GM10266 (cell line): Measurements from ENCODE around the gene CELF4.
A peak's percentile ranks its signal among the peaks of the same experiment; 100 is the strongest.

Experiments used
- DNase-seq: peaks from one replicate; pipeline ENCODE4 v3.0.0; 2012; ENCODE audit errors: extremely low spot score
- CTCF ChIP-seq: IDR thresholded peaks from 2 replicates; pipeline ENCODE4 v1.5.1; 2012; ENCODE audit warnings: mild to moderate bottlenecking, low read depth; ENCODE audit not compliant: control insufficient read depth, insufficient read depth; ENCODE audit errors: missing control alignments

CELF4 gene

GRCh38 chr18:37565101-37565976, at the start of gene CELF4:
Gene CELF4, minus strand, starts transcription at chr18:37565798.
- TF ChIP-seq CTCF: no peak
- DNase-seq: peak; percentile 36

GRCh38 chr18:37613253-37613565, 47.6 kb upstream of the CELF4 start:
- no peak for DNase-seq

GRCh38 chr18:37612524-37613252, 47.1 kb upstream of the CELF4 start:
- DNase-seq: no peak
- TF ChIP-seq CTCF: no peak

More at GRCh38 chr18:37613253-37613565, 47.6 kb upstream of the CELF4 start:
- TF ChIP-seq CTCF: no peak

GRCh38 chr18:37611614-37612279, 46.1 kb upstream of the CELF4 start:
- DNase-seq: no peak

GRCh38 chr18:37608876-37609275, 43.3 kb upstream of the CELF4 start:
- no peak for DNase-seq
- TF ChIP-seq CTCF: no peak

More at GRCh38 chr18:37611614-37612279, 46.1 kb upstream of the CELF4 start:
- TF ChIP-seq CTCF: no peak

- no peak for TF ChIP-seq CTCF
- DNase-seq: no peak
Measured at GRCh38 chr18:37607281-37607680, 41.7 kb upstream of the CELF4 start.

GRCh38 chr18:37604032-37604431, 38.4 kb upstream of the CELF4 start:
- no peak for TF ChIP-seq CTCF
- DNase-seq: no peak
